GM12891 (cell line): ENCODE measurements around the gene ZNF555.

ENCODE experiments used
- PAX5 ChIP-seq: IDR thresholded peaks from 2 replicates; pipeline ENCODE4 v1.6.1; 2011; ENCODE audit warnings: low read length, moderate library complexity, mild to moderate bottlenecking; ENCODE audit not compliant: insufficient read depth, severe bottlenecking
- POLR2A ChIP-seq: IDR thresholded peaks from 2 replicates; pipeline ENCODE4 v1.6.1; 2011; ENCODE audit warnings: low read depth, low read length, control low read depth
- POLR2AphosphoS5 ChIP-seq: IDR thresholded peaks from 2 replicates; pipeline ENCODE4 v1.6.1; 2011; ENCODE audit warnings: low read depth, low read length, control low read depth
- SPI1 ChIP-seq: IDR thresholded peaks from 2 replicates; pipeline ENCODE4 v1.6.1; 2011; ENCODE audit warnings: low read depth, low read length, control low read depth
- TAF1 ChIP-seq: IDR thresholded peaks from 2 replicates; pipeline ENCODE4 v1.6.1; 2011; ENCODE audit warnings: low read depth, low read length, control low read depth

GRCh38 chr19:2902590-2903218, 61.4 kb downstream of the ZNF555 start:
- no peak for TF ChIP-seq TAF1
- no peak for TF ChIP-seq POLR2A
- TF ChIP-seq POLR2AphosphoS5: no peak
- no peak for TF ChIP-seq PAX5
- no peak for TF ChIP-seq SPI1
